Fibroblast of mammary gland (primary cell): ENCODE data around the gene MUC4.
"Not testable (repeated sequence)": the region's sequence is repeated elsewhere in the genome, so short reads cannot be mapped to it uniquely, and the experiment has no call there.

ENCODE experiments used
- DNase-seq: peaks from one replicate; pipeline ENCODE4 v3.0.0-alpha.2; 2010; ENCODE audit warnings: low read depth
- H3K4me3 ChIP-seq: 2 replicates; pipeline ENCODE4 v1.5.1; 2011; ENCODE audit warnings: low read depth, mild to moderate bottlenecking, low read length, moderate library complexity; ENCODE audit not compliant: control insufficient read depth
- TF ChIP-seq, protein P1 (sequence below): conservative IDR thresholded peaks from 2 replicates; pipeline ENCODE4 v1.5.1; 2011; ENCODE audit warnings: low read depth, low read length, inconsistent platforms; ENCODE audit not compliant: control insufficient read depth, insufficient read depth

Gene MUC4

GRCh38 chr3:195718477-195718984, 93.2 kb downstream of the MUC4 start:
- H3K4me3 ChIP-seq: no peak overlapping the region
- TF ChIP-seq, protein P1, sequence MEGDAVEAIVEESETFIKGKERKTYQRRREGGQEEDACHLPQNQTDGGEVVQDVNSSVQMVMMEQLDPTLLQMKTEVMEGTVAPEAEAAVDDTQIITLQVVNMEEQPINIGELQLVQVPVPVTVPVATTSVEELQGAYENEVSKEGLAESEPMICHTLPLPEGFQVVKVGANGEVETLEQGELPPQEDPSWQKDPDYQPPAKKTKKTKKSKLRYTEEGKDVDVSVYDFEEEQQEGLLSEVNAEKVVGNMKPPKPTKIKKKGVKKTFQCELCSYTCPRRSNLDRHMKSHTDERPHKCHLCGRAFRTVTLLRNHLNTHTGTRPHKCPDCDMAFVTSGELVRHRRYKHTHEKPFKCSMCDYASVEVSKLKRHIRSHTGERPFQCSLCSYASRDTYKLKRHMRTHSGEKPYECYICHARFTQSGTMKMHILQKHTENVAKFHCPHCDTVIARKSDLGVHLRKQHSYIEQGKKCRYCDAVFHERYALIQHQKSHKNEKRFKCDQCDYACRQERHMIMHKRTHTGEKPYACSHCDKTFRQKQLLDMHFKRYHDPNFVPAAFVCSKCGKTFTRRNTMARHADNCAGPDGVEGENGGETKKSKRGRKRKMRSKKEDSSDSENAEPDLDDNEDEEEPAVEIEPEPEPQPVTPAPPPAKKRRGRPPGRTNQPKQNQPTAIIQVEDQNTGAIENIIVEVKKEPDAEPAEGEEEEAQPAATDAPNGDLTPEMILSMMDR: no peak
- no peak for DNase-seq

- TF ChIP-seq, protein P1: no peak
- no peak for DNase-seq
- H3K4me3 ChIP-seq: no peak overlapping the region
Observed at GRCh38 chr3:195717852-195718476, 93.8 kb downstream of the MUC4 start.

DNA sequence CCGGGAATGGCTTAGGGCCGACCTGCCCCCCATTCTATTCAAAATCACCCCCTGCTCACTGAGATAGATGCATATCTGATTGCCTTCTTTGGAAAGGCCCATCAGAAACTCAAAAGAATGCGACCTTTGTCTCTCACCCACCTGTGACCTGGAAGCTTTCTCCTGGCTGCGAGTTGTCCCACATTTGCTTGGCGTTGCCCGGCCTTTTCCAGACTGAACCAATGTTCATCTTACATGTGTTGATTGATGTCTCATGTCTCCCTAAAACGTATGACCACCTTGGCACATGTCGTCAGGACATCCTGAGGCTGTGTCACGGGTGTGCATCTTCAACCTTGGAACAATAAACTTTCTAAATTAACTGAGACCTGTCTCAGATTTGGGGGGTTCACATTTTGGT, 94.3 kb downstream of the MUC4 start:
- no peak overlapping the region for H3K4me3 ChIP-seq
- TF ChIP-seq, protein P1: no peak
- DNase-seq: no peak

GRCh38 chr3:195715583-195716266, 96.0 kb downstream of the MUC4 start:
- TF ChIP-seq, protein P1: no peak
- H3K4me3 ChIP-seq: no peak overlapping the region
- peak; percentile 76 for DNase-seq

DNA sequence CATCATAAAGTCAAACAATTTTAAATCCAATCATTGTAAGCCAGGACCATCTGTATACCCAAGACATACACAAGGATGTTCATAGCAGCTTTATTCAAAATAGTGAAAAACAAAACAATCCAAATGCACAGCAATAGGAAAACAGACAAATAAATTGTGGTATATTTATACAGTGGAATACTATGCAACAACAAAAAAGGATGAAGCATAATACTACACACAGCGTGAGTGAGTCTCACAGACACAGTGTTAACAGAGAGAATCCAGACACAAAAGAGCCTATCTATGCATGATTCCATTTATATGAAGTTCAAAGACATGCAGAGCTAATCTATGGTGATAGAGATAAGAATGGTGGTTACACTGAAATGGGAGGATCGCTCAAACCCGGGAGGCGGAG, 96.6 kb downstream of the MUC4 start:
- no peak overlapping the region for H3K4me3 ChIP-seq
- DNase-seq: no peak
- TF ChIP-seq, protein P1: no peak

DNA sequence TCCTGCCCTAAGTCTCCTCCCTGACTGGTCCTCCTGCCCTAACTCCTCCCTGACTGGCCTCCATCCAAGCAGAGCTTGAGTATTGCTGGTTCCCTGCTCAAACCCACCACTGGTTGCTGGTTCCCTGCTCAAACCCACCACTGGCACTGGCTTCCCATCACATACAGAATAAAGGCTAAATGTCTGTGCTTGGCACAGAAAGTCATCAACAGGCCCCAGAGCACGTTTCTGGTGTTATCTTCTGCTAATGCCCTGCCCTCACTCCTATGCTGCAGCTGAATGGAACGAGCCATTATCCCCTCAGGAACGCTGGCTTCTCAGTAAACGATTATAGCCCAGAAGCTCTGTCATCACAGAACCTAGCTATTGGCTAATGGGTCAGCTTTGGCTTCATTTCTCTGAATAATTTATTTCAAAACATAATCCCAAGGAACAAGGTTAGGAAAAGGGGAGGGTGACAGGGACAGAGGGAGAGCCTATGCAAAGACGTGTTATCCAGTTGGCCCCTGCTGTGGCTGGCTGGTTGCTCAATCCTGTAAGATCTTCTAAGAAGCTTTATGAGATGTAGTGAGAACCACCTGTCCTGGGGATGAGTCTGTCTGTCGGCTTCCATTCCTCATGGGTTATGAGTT, 97.2 kb downstream of the MUC4 start:
- peak; percentile 47 for DNase-seq
- TF ChIP-seq, protein P1: no peak
- no peak overlapping the region for H3K4me3 ChIP-seq

DNA sequence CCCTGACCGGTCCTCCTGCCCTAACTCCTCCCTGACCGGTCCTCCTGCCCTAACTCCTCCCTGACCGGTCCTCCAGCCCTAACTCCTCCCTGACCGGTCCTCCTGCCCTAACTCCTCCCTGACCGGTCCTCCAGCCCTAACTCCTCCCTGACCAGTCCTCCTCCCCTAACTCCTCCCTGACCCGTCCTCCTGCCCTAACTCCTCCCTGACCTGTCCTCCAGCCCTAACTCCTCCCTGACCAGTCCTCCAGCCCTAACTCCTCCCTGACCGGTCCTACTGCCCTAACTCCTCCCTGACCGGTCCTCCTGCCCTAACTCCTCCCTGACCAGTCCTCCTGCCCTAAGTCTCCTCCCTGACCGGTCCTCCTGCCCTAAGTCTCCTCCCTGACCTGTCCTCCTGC, 98.6 kb downstream of the MUC4 start:
- peak; percentile 36 for DNase-seq
- not testable (repeated sequence) for H3K4me3 ChIP-seq

GRCh38 chr3:195712535-195712910, 99.2 kb downstream of the MUC4 start:
- not testable (repeated sequence) for H3K4me3 ChIP-seq, DNase-seq
